VCaP (cell line): Measurements from ENCODE around the gene TSHZ1.
A peak's percentile ranks its signal among the peaks of the same experiment; 100 is the strongest.
"Not testable (repeated sequence)": the region's sequence is repeated elsewhere in the genome, so short reads cannot be mapped to it uniquely, and the experiment has no call there.

ENCODE experiments used
- H3K27ac ChIP-seq: fragments of 450-650 bp; 2 replicates; pipeline ENCODE4 v1.5.1; 2017
- CTCF ChIP-seq: fragments of 450-650 bp; conservative IDR thresholded peaks from 2 replicates; pipeline ENCODE4 v1.5.1; 2017; ENCODE audit warnings: mild to moderate bottlenecking, moderate library complexity

Gene TSHZ1

GRCh38 chr18:75319905-75320304, 109.3 kb downstream of the TSHZ1 start:
- 0 out of 2 replicates have a peak overlapping the region, but pooled peaks have one; percentile 40 for H3K27ac ChIP-seq
- TF ChIP-seq CTCF = no peak

GRCh38 chr18:75320506-75320905, 109.9 kb downstream of the TSHZ1 start:
- H3K27ac ChIP-seq = peak overlapping the region; percentile 40; the same call in 1 of the 2 replicates
- no peak for TF ChIP-seq CTCF

GRCh38 chr18:75321431-75321830, 110.8 kb downstream of the TSHZ1 start:
- peak overlapping the region; percentile 40 for H3K27ac ChIP-seq
- no peak for TF ChIP-seq CTCF

- H3K27ac ChIP-seq = peak overlapping the region; percentile 40; the same call in 1 of the 2 replicates
- no peak for TF ChIP-seq CTCF
Measured at GRCh38 chr18:75322206-75322605, 111.6 kb downstream of the TSHZ1 start.

- TF ChIP-seq CTCF = no peak
- H3K27ac ChIP-seq = no peak overlapping the region
Measured at GRCh38 chr18:75323821-75324585, 113.4 kb downstream of the TSHZ1 start.

GRCh38 chr18:75324686-75325257, 114.2 kb downstream of the TSHZ1 start:
- no peak overlapping the region for H3K27ac ChIP-seq
- TF ChIP-seq CTCF = no peak

GRCh38 chr18:75329753-75330152, 119.2 kb downstream of the TSHZ1 start:
- H3K27ac ChIP-seq = not testable (repeated sequence)

- no peak for TF ChIP-seq CTCF
- H3K27ac ChIP-seq = no peak overlapping the region
Measured at GRCh38 chr18:75330308-75330707, 119.7 kb downstream of the TSHZ1 start.
